Measurements from ENCODE around the gene JMJD1C. TPM values are rescaled to one million over a fixed set of nuclear protein-coding genes. Genes with fewer than 3 reads are reported as not detected.
"Not testable (repeated sequence)": the region's sequence is repeated elsewhere in the genome, so short reads cannot be mapped to it uniquely, and the experiment has no call there.

The JMJD1C gene
- total RNA-seq, result 141 TPM

- intact Hi-C loops (cut with DNase I), result loop anchor here (10.0 kb wide), 1 partner anchor 159 kb away; no protein-coding TSS in a partner anchor
- ATAC-seq (peak; percentile 90), DNase-seq (ENCODE audit: low spot score) (peak; percentile 85)
These were observed at the start of gene JMJD1C for GRCh38 chr10:63465293-63466143. JMJD1C (minus strand) TSS chr10:63465977; CDS start chr10:63465662, 315 bp downstream.

- intact Hi-C loops (cut with DNase I), result no loop called here
- no peak for DNase-seq (ENCODE audit: low spot score)
- peak; percentile 86 for ATAC-seq
These were observed 49.4 kb upstream of the JMJD1C start for GRCh38 chr10:63515002-63515763.

- intact Hi-C loops (cut with DNase I), result no loop called here
- DNase-seq (ENCODE audit: low spot score) (no peak), ATAC-seq (peak; percentile 62)
These were observed 40.8 kb upstream of the JMJD1C start for GRCh38 chr10:63506554-63506953.

GRCh38 chr10:63505562-63505961, 39.8 kb upstream of the JMJD1C start:
- intact Hi-C loops (cut with DNase I), result no loop called here
- DNase-seq (ENCODE audit: low spot score) (no peak), ATAC-seq (no peak)

GRCh38 chr10:63504145-63504881, 38.5 kb upstream of the JMJD1C start:
- intact Hi-C loops (cut with DNase I), result no loop called here
- ATAC-seq, result no peak
- DNase-seq (ENCODE audit: low spot score), result no peak

GRCh38 chr10:63503395-63503794, 37.6 kb upstream of the JMJD1C start:
- intact Hi-C loops (cut with DNase I), result no loop called here
- DNase-seq (ENCODE audit: low spot score), result no peak

GRCh38 chr10:63502832-63503231, 37.1 kb upstream of the JMJD1C start:
- intact Hi-C loops (cut with DNase I), result no loop called here
- DNase-seq (ENCODE audit: low spot score) (no peak), ATAC-seq (no peak)

More at GRCh38 chr10:63503395-63503794, 37.6 kb upstream of the JMJD1C start:
- ATAC-seq, result peak; percentile 40

- intact Hi-C loops (cut with DNase I), result no loop called here
- ATAC-seq (no peak), DNase-seq (ENCODE audit: low spot score) (no peak)
These were observed 36.2 kb upstream of the JMJD1C start for GRCh38 chr10:63501954-63502353.

- intact Hi-C loops (cut with DNase I); DNase-seq (ENCODE audit: low spot score); ATAC-seq: not testable (repeated sequence)
These were observed 34.8 kb upstream of the JMJD1C start for GRCh38 chr10:63500551-63500950.

GRCh38 chr10:63498665-63499064, 32.9 kb upstream of the JMJD1C start:
- no peak for DNase-seq (ENCODE audit: low spot score)

GRCh38 chr10:63497321-63497720, 31.5 kb upstream of the JMJD1C start:
- intact Hi-C loops (cut with DNase I), result no loop called here
- ATAC-seq (no peak), DNase-seq (ENCODE audit: low spot score) (no peak)

More at GRCh38 chr10:63498665-63499064, 32.9 kb upstream of the JMJD1C start:
- intact Hi-C loops (cut with DNase I), result no loop called here
- ATAC-seq, result no peak

- ATAC-seq (no peak), DNase-seq (ENCODE audit: low spot score) (no peak)
- intact Hi-C loops (cut with DNase I), result no loop called here
These were observed 30.8 kb upstream of the JMJD1C start for GRCh38 chr10:63496561-63496960.

- no peak for DNase-seq (ENCODE audit: low spot score)
- intact Hi-C loops (cut with DNase I), result no loop called here
- ATAC-seq, result no peak
These were observed 29.2 kb upstream of the JMJD1C start for GRCh38 chr10:63494951-63495350.

GRCh38 chr10:63493004-63493403, 27.2 kb upstream of the JMJD1C start:
- intact Hi-C loops (cut with DNase I), result no loop called here
- no peak for ATAC-seq

GRCh38 chr10:63492317-63492690, 26.5 kb upstream of the JMJD1C start:
- ATAC-seq, result peak; percentile 45
- intact Hi-C loops (cut with DNase I); DNase-seq (ENCODE audit: low spot score): not testable (repeated sequence)

More at GRCh38 chr10:63493004-63493403, 27.2 kb upstream of the JMJD1C start:
- no peak for DNase-seq (ENCODE audit: low spot score)

GRCh38 chr10:63491588-63492316, 26.0 kb upstream of the JMJD1C start:
- no peak for DNase-seq (ENCODE audit: low spot score)
- intact Hi-C loops (cut with DNase I), result no loop called here
- ATAC-seq, result peak; percentile 96

GRCh38 chr10:63489838-63490237, 24.1 kb upstream of the JMJD1C start:
- intact Hi-C loops (cut with DNase I), result no loop called here
- DNase-seq (ENCODE audit: low spot score) (no peak), ATAC-seq (no peak)

GRCh38 chr10:63487990-63488389, 22.2 kb upstream of the JMJD1C start:
- ATAC-seq, result no peak
- intact Hi-C loops (cut with DNase I), result no loop called here
- no peak for DNase-seq (ENCODE audit: low spot score)

GRCh38 chr10:63483983-63484382, 18.2 kb upstream of the JMJD1C start:
- intact Hi-C loops (cut with DNase I), result no loop called here
- ATAC-seq, result no peak
- DNase-seq (ENCODE audit: low spot score), result no peak
